Stimulated activated CD4-positive, alpha-beta T cell treated with anti-CD3 and anti-CD28 coated beads, Interleukin-15, amount 100 ng/mL, for 1 hour (primary cell): Measurements from ENCODE around the gene OSGIN1.

Experiments used
- DNase-seq, 2 donors: peaks; one replicate each; pipeline ENCODE4 v3.0.0-alpha.2; 2020; ENCODE audit warnings: low read depth in 1 of 2, low spot score in 1 of 2

OSGIN1 gene

GRCh38 chr16:83998091-83998490, 45.1 kb downstream of the OSGIN1 start:
- DNase-seq: no peak

DNA sequence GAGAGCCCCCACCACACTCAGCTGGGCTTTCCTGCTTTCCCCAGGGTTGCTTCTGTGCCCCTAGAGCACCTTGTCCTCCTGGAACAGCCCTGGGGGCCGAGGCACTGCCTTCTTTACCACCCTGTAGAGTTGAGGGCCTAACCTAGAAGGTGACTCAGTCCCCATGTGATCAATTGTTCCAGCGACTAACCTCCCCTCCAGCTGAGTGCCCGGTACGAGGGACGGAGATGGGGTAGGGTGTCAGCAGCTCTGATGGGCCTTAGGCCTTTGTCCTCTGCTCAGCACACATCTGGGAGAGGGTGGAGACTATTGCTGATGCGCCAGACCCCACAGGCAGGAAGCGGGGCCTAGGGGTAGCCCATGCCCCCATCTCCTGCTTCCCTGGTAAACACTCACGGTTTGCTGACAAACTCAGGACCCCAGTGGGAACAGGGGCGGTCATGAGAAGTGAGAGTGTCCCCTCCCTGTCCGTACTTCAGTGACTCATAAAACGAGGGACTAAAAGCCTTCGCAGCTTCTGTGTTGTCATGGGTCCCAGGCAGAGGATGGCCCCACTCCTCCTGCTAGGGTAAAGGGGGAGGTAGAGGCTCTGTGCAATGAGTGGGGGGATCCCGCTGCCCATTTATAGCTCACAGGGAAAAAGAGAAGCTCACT, 48.1 kb downstream of the OSGIN1 start:
- no peak for DNase-seq

GRCh38 chr16:84001726-84002125, 48.7 kb downstream of the OSGIN1 start:
- no peak for DNase-seq

GRCh38 chr16:84003038-84003437, 50.0 kb downstream of the OSGIN1 start:
- no peak for DNase-seq

DNA sequence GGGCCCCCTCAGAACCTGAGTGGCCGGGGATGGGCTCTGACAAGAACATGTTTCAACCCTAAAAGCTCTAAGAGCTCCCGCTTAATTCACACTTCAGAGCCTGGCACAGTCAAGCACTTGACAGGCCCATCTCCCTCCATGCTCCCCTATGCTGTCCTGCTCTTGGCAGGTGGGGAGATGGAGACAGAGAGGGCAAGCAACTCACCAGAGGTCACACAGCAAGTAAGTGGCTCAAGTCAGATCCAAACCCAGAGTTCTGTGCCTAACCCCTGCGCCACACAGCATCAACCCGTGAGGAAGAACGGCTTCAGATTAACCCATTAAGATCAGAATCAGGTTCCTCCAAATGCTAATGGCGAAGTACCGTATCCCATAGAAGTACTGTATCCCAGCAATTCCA, 51.4 kb downstream of the OSGIN1 start:
- DNase-seq: no peak

GRCh38 chr16:84005391-84005790, 52.4 kb downstream of the OSGIN1 start:
- DNase-seq: no peak

DNA sequence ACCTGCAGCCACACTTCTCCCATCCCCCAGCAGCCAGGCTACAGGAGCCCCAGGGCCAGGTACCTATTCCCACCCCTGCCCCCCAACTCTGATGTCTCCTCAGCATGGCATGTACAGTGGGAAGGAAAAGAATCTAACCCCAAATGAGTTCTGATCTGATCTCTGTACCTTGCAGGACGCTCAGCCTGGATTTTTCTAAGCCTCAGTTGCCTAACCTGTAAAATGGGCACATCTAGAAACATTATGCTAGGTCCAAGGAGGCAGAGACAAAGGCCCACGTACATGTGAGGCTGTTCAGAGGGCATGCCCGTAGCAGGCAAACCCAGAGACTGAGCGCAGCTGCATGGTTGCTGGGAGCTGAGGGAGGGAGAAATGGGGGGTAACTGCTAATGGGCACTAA, 54.5 kb downstream of the OSGIN1 start:
- no peak for DNase-seq

- DNase-seq: no peak
Measured at GRCh38 chr16:84007965-84008364, 54.9 kb downstream of the OSGIN1 start.

DNA sequence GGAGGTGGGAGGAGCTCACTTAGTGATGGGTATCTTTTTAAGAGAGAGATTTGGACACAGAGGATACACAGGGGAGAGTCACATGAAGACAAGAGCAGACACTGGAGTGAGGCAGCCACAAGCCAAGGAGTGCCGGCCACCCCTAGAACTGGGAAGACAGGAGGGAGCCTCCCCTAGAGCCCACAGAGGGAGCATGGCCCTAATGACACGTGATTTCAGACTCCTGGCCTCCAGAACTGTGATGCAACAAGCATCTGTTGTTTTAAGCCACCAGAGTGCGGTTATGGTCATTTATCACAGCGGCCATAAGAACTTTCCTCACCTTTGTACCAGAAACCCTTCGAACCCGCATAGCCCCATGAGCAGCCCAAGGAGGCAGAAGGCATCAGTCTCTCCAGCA, 56.2 kb downstream of the OSGIN1 start:
- no peak for DNase-seq

GRCh38 chr16:84013787-84014569, 60.9 kb downstream of the OSGIN1 start:
- peak; percentile 5 to 27 for DNase-seq

- DNase-seq: no peak
Measured at GRCh38 chr16:84014570-84015327, 61.7 kb downstream of the OSGIN1 start.

- no peak for DNase-seq
Measured at GRCh38 chr16:84015399-84015798, 62.4 kb downstream of the OSGIN1 start.
